MCF 10A (cell line): ENCODE results near the gene PADI3. TPM values are rescaled to one million over a fixed set of nuclear protein-coding genes. Genes with fewer than 3 reads are reported as not detected.

Experiments used
- BruUV-seq: library from RNA; stranded (reverse); fragments of 400-500 nt; replicated peaks from 2 replicates; lab custom pipeline; 2021; lab: Mats Ljungman, UMichigan
- CTCF ChIA-PET: fragments of 300-600 bp; sonication (Branson Sonifier 250); formaldehyde crosslinking; extraction: SDS; loops from one replicate; lab custom pipeline; 2021; ENCODE audit warnings: antibody characterized with exemption, inconsistent platforms; lab: Yijun Ruan, JAX
- POLR2A ChIA-PET: fragments of 300-600, 350-650 bp; sonication (Branson Sonifier 250); formaldehyde crosslinking; extraction: SDS; loops from one replicate; lab custom pipeline; 2020; ENCODE audit warnings: antibody characterized with exemption, inconsistent platforms; lab: Yijun Ruan, JAX
- DNase-seq: peaks from one replicate; pipeline ENCODE4 v3.0.0-alpha.2; 2018; ENCODE audit not compliant: unreplicated experiment
- H3K27ac Mint-ChIP-seq: one replicate; pipeline ENCODE4 v1.8.0; 2022; ENCODE audit warnings: mild to moderate bottlenecking, low read depth, mixed read lengths; ENCODE audit not compliant: unreplicated experiment
- H3K27me3 Mint-ChIP-seq: one replicate; pipeline ENCODE4 v1.8.0; 2022; ENCODE audit warnings: mixed read lengths; ENCODE audit not compliant: insufficient read depth, unreplicated experiment
- H3K36me3 Mint-ChIP-seq: one replicate; pipeline ENCODE4 v1.8.0; 2022; ENCODE audit warnings: mild to moderate bottlenecking, moderate library complexity, mixed read lengths; ENCODE audit not compliant: insufficient read depth, unreplicated experiment
- H3K4me1 Mint-ChIP-seq: one replicate; pipeline ENCODE4 v1.8.0; 2022; ENCODE audit warnings: mixed read lengths; ENCODE audit not compliant: insufficient read depth, unreplicated experiment
- H3K4me3 Mint-ChIP-seq: one replicate; pipeline ENCODE4 v1.8.0; 2022; ENCODE audit warnings: mild to moderate bottlenecking, moderate library complexity, mixed read lengths; ENCODE audit not compliant: unreplicated experiment
- H3K9me3 Mint-ChIP-seq: one replicate; pipeline ENCODE4 v1.8.0; 2022; ENCODE audit warnings: mixed read lengths; ENCODE audit not compliant: unreplicated experiment
- CTCF ChIP-seq: fragments of 200-600 bp; IDR thresholded peaks from one replicate; pipeline ENCODE4 v1.8.0; 2022; ENCODE audit warnings: antibody characterized with exemption, mild to moderate bottlenecking; ENCODE audit not compliant: unreplicated experiment
- intact Hi-C: fragments of 100-400 bp; cut with micrococcal nuclease; formaldehyde crosslinking; loops from 2 replicates; pipeline ENCODE4 v1.14.1; 2022
- total RNA-seq: library from RNA; stranded (reverse); gene quantifications from 2 replicates; pipeline ENCODE4 v1.2.3, GENCODE V29; 2022

The PADI3 gene
- total RNA-seq, 1 experiment from 2014 or later: 0.12 TPM

DNA sequence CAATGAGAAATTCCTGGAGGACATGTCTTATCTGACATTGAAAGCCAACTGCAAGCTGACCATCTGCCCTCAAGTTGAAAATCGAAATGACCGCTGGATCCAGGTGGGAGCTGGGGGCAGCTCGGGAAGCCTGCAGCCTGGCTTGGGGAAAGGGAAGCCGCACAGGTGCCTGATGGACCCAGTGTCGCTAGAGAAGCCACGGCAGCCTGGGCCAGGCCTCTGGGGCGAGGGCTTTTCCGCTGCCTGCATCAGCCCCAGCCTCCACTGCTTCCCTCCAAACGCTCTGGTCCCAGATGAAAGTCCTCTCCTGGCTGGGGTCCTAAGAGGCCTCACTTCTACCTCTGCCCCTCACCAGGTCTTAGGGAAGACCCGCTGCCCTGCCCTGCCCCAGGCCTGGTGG lies 18.8 kb upstream of the PADI3 start:
- no TSS peak for BruUV-seq
- H3K4me3 Mint-ChIP-seq: no peak overlapping the region
- H3K27ac Mint-ChIP-seq: no peak overlapping the region
- DNase-seq: no peak
- POLR2A ChIA-PET: interaction anchor here (0.6 kb wide), 1 partner anchor 156 kb away, joined by 3 read pairs; no protein-coding TSS in a partner anchor
- CTCF ChIA-PET: no interaction called here
- TF ChIP-seq CTCF: no peak
- peaks cover 5% of the 10 kb centered on the region for H3K36me3 Mint-ChIP-seq
- H3K27me3 Mint-ChIP-seq: no peaks in the 10 kb centered on the region
- no peaks in the 10 kb centered on the region for H3K9me3 Mint-ChIP-seq
- H3K4me1 Mint-ChIP-seq: peaks cover 53% of the 10 kb centered on the region
- intact Hi-C loops: loop anchor here (5.0 to 10.0 kb wide), 2 partner anchors 38 to 65 kb away; no protein-coding TSS in a partner anchor

GRCh38 chr1:17230671-17231310 lies 18.1 kb upstream of the PADI3 start:
- CTCF ChIA-PET: interaction anchor here (10.5 kb wide), 1 partner anchor 107 kb away, joined by 168 read pairs; the partner anchor contains the start of gene PADI2
- H3K4me1 Mint-ChIP-seq: peaks cover 53% of the 10 kb centered on the region
- H3K27me3 Mint-ChIP-seq: no peaks in the 10 kb centered on the region
- TF ChIP-seq CTCF: no peak
- no peak overlapping the region for H3K27ac Mint-ChIP-seq
- no peak overlapping the region for H3K4me3 Mint-ChIP-seq
- intact Hi-C loops: loop anchor here (5.0 to 10.0 kb wide), 2 partner anchors 38 to 66 kb away; no protein-coding TSS in a partner anchor
- H3K36me3 Mint-ChIP-seq: peaks cover 5% of the 10 kb centered on the region
- POLR2A ChIA-PET: no interaction called here
- H3K9me3 Mint-ChIP-seq: no peaks in the 10 kb centered on the region
- DNase-seq: no peak
- no TSS peak for BruUV-seq

DNA sequence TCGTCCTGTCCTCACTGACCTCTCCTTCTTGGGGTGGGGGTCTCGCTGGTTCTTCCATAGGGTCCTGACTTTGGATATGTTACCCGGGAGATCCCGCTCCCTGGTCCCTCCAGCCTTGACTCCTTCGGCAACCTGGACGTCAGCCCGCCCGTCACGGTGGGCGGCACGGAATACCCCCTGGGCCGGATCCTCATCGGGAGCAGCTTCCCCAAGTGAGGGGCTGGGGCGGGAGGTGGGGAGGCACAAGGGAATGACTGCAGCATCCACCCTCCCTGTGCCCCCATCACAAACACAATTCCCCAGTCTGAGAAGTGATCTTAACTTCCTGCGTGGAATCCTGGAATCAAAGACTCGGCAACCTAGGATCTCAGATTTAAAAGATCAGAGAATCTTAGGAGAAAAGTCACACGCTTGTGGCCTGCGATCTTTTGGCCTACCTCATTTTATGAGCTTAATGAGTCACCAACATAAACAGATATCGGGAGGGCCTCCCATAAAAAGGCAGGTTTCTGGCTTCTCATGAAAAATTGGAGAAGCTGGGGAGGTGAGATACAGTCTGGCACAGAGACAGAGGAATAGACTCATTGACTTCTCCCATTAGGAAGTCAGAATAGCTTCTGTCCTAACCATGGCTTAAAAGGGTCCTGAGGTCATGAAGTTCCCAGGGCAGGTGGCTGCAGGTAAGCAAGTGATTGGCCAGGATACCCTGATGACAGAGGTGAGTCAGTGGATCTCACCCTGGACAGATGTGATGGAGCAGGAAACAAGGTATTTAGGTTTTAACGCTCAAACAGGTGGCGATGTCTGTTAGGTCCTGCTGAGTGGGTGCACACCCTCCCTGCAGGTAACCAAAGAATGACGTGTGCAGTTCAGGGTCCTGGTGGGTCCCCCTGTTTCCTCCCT lies 15.9 kb upstream of the PADI3 start:
- TF ChIP-seq CTCF: no peak
- DNase-seq: peak; percentile 93
- Mint-ChIP-seq H3K27ac (peak overlapping the region; percentile 95), H3K27me3 (no peaks in the 10 kb centered on the region), H3K9me3 (no peaks in the 10 kb centered on the region), H3K4me1 (peaks cover 51% of the 10 kb centered on the region), H3K36me3 (peaks cover 11% of the 10 kb centered on the region), H3K4me3 (peak overlapping the region; percentile 47)
- POLR2A ChIA-PET: interaction anchor here (0.7 to 4.8 kb wide), 19 partner anchors 17 to 307 kb away, joined by 3 to 50 read pairs (median 4); no protein-coding TSS in a partner anchor
- CTCF ChIA-PET: interaction anchor here (1.0 to 10.5 kb wide), 5 partner anchors 53 to 115 kb away, joined by 3 to 168 read pairs (median 4); partner anchors contain the start of gene PADI2
- intact Hi-C loops: loop anchor here (5.0 to 10.0 kb wide), 2 partner anchors 41 to 68 kb away; no protein-coding TSS in a partner anchor
- TSS peak; percentile 72 for BruUV-seq
